Stimulated activated CD8-positive, alpha-beta memory T cell treated with anti-CD3 and anti-CD28 coated beads, Interleukin-4, amount 100 ng/mL, for 24 hours (primary cell): Measurements from ENCODE around the gene ATG101.
"Not testable (repeated sequence)": the region's sequence is repeated elsewhere in the genome, so short reads cannot be mapped to it uniquely, and the experiment has no call there.

ENCODE experiments used
- DNase-seq: peaks from one replicate; pipeline ENCODE4 v3.0.0-alpha.2; 2020; ENCODE audit warnings: low read depth

Gene ATG101

GRCh38 chr12:52097045-52097666 is 27.4 kb downstream of the ATG101 start:
- DNase-seq = no peak

DNA sequence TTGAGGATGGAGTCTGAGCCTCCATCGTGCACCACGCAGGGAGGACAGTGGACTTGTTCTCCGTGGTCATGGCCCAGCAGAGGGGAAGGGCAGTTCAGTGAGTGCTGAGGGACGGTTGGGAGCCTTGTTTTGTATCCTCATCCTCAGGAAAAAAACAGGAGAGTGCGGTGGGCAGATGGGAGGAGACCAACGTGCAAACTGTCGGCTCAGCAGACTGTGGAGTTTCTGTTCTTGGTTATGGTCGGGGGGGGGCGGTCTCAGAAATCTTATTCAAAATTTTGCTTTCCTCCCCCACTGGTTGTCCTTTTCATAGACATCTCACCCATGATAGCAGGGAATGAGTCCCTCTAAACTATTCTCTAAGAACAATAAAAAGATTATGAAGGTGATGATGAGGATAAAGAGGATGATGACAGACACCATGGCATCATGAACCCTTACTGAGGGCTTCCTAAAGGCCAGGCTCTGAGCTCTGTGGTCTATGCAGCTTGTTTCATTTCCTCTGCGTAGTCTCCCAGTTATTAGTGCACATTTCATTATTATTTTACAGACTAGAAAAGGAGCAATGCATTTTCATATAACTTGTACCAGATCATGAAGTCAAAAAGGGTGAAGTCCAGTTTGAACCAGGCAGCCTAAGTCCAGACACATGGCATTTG is 34.8 kb downstream of the ATG101 start:
- not testable (repeated sequence) for DNase-seq

- DNase-seq = peak; percentile 33
These were observed 46.7 kb downstream of the ATG101 start for GRCh38 chr12:52116222-52117125.

DNA sequence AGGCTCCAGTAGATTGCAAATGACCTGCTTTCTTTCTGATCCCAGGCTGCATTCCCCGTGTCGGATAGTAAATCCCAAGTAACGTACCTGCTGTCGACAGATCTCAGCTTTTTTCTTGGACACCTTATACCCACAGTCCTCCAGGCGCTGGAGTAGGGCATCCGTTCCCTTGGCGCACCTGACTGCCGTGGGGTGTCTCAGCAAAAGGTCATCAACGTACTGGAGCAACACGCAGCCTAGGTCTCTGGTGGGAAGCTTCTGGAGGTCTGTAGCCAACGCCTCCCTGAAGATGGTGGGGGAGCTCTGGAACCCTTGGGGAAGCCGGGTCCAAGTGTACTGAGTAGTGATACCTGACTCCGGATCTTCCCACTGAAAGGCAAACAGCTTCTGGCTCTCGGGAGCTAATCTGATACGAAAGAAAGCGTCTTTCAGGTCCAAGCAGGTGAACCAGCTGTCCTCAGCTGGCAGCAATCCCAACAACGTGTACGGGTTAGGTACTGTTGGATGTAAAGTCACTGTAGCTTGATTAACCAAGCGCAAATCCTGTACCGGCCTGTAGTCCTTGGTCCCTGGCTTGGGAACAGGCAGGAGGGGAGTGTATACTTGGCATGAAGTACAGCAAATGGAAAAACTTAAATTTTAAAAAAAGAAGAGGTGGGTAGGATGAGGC is 48.2 kb downstream of the ATG101 start:
- DNase-seq = not testable (repeated sequence)

GRCh38 chr12:52119398-52120254 is 49.8 kb downstream of the ATG101 start:
- no peak for DNase-seq

DNA sequence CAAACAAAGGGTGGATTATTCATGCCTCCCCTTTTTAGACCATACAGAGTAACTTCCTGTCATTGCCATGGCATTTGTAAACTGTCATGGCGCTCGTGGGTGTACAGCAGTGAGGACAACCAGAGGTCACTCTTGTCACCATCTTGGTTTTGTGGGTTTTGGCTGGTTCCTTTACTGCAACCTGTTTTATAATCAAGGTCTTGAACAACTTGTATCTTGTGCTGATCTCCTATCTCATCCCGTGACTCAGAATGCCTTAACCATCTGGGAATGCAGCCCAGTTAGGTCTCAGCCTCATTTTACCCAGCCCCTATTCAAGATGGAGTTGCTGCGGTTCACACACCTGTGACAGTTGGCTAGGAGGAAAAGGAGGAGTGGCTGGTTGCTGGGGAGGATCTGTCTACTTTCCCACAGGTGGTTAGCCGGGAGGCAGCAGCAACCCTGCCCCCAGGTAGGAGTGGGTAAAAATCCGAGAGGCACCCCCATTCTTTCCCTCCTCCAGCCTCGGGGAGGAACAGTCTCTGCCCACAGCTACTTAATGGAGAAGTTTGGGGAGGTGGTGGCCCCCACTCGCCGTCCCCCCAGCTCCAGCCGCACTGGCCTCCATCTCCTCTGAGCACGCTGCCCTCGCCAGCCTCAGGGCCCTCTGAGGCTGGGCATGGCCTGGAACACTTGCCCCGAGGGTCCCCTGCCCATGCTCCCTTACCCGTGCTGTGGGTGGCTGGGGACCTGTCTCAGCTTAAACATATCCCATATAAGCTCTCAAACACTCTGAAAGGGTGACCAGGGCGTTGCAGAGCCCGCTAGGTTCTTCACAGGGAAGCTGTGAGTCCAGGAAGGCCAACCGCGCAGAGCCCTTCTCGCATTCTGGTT is 51.4 kb downstream of the ATG101 start:
- no peak for DNase-seq

DNA sequence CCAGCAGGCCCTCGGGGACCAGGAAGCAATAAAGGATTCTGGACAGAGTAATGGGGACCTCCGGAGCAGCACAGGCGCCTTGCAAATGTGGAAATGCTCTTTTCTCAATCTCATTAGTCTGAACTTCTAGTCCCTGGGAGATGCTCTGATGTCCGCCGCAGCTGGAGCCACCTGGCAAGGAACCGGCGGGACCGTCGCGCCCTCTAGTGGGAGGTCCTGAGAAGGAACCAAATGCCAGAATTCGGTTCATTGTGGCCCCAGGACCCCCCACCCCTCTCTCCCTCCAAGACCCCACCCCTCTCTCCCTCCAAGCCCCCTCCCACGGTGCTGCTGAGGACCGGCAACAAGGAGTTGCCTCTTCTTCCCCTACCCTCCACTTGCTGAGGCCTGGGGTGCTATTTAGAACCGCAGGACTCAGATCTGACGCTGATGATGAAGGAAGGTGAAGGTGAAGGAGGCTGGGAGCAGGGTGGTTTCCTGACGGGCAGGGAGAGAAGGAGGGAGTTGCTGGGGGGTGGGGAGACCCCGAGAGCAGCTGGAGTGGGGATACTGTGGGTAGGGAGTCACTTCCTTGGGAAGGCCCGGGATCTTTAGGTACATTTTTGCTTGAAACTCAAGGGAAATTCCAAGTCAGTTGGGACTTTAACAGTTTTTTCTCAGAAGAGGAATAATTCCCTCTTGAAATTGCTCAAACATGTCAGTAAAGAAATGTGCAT is 52.2 kb downstream of the ATG101 start:
- peak; percentile 45 for DNase-seq

DNA sequence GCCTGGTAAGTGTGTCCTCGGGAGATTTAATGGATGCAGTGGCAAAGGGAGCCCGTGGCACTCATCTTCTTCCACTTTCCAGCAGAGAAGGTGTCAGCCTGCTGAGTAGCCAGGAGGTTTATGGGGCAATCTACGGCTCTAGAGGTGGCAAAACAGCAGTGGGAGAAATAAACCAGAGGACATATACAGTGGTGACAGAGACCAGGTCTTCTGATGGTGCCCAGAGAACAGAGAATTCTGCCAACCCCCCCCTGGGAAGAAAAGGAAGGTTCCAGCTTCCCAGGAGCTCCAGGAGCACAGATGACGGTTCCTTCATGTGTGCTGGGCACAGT is 52.7 kb downstream of the ATG101 start:
- no peak for DNase-seq

- no peak for DNase-seq
These were observed 53.1 kb downstream of the ATG101 start for GRCh38 chr12:52122904-52123303.

DNA sequence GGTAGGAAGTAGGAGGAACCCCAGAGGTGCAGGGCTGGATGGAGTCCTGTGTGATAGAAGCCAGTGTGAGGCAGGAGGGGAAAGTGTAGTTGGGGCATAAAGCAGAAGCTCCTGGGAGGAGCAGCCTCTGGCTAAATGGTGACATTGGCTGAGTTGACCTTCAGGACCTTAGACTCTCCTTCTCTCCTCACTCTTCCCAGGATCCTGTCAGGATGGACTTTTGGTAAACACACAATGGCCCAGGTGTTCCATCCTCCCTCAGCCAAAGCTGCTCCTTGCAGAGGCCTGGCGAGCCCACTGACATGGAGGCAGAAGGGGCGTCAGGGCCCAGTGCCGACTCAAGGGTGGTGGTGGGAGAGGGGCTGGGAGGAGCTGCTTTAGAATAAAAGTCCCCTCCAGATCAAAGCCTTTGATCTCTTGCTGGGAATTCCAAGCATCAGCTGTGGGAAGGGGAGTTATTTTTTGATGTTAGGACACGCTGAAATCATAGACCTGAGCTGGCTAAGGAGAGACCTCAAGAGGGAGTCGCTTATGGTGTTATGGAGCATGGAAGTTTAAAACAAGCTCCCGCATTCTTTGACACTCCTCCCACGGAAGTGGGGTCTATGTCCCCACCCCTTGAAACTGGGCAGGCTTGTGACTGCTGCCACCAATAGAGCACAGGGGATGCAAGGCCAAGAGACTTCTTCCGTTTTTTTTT is 53.9 kb downstream of the ATG101 start:
- no peak for DNase-seq

GRCh38 chr12:52125476-52125900 is 55.7 kb downstream of the ATG101 start:
- no peak for DNase-seq

- DNase-seq = no peak
These were observed 56.3 kb downstream of the ATG101 start for GRCh38 chr12:52126050-52126604.
